ENCODE data around the gene BACH2. TPM values are rescaled to one million over a fixed set of nuclear protein-coding genes. Genes with fewer than 3 reads are reported as not detected.

Gene BACH2
- total and polyA plus RNA-seq, 2 of the 8 experiments (the other 6 are each of a cell fraction or from before 2014, with no cell fraction given): 1.9 to 5.9 TPM

DNA sequence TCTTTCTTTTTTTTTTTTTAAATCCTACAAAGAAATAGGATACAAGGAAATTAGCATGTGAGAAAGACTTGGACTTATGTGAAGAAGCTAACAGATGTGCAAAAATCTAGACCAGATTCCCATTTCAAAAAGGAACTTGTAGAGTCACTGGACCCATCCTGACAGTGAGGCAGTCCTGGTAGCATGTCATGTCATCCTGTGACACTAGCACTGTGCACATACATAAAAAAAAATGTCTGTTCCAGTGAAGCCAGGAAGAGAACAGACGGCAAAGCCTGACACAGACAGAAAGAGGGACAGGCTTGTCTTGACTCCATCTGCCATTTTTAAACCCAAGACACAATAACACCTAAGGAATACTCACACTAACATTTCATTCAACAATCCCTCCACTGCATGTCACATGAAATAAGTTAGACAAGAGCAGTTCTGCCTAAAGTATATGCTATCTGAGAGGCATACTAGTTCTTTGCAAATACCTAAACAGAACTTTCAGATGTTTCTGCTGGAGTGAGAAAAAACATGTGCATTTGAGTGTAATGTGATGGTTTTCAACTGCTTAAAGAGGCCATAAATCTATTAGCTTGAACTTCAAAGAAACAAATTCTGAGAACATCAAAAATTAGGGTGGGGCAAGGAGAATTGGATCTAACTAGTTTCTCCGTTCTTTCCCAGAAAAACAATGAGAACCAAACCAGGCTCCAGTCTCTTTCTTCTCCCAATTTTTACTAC lies 159.6 kb downstream of the BACH2 start (continued):
- TF ChIP-seq, protein P1, sequence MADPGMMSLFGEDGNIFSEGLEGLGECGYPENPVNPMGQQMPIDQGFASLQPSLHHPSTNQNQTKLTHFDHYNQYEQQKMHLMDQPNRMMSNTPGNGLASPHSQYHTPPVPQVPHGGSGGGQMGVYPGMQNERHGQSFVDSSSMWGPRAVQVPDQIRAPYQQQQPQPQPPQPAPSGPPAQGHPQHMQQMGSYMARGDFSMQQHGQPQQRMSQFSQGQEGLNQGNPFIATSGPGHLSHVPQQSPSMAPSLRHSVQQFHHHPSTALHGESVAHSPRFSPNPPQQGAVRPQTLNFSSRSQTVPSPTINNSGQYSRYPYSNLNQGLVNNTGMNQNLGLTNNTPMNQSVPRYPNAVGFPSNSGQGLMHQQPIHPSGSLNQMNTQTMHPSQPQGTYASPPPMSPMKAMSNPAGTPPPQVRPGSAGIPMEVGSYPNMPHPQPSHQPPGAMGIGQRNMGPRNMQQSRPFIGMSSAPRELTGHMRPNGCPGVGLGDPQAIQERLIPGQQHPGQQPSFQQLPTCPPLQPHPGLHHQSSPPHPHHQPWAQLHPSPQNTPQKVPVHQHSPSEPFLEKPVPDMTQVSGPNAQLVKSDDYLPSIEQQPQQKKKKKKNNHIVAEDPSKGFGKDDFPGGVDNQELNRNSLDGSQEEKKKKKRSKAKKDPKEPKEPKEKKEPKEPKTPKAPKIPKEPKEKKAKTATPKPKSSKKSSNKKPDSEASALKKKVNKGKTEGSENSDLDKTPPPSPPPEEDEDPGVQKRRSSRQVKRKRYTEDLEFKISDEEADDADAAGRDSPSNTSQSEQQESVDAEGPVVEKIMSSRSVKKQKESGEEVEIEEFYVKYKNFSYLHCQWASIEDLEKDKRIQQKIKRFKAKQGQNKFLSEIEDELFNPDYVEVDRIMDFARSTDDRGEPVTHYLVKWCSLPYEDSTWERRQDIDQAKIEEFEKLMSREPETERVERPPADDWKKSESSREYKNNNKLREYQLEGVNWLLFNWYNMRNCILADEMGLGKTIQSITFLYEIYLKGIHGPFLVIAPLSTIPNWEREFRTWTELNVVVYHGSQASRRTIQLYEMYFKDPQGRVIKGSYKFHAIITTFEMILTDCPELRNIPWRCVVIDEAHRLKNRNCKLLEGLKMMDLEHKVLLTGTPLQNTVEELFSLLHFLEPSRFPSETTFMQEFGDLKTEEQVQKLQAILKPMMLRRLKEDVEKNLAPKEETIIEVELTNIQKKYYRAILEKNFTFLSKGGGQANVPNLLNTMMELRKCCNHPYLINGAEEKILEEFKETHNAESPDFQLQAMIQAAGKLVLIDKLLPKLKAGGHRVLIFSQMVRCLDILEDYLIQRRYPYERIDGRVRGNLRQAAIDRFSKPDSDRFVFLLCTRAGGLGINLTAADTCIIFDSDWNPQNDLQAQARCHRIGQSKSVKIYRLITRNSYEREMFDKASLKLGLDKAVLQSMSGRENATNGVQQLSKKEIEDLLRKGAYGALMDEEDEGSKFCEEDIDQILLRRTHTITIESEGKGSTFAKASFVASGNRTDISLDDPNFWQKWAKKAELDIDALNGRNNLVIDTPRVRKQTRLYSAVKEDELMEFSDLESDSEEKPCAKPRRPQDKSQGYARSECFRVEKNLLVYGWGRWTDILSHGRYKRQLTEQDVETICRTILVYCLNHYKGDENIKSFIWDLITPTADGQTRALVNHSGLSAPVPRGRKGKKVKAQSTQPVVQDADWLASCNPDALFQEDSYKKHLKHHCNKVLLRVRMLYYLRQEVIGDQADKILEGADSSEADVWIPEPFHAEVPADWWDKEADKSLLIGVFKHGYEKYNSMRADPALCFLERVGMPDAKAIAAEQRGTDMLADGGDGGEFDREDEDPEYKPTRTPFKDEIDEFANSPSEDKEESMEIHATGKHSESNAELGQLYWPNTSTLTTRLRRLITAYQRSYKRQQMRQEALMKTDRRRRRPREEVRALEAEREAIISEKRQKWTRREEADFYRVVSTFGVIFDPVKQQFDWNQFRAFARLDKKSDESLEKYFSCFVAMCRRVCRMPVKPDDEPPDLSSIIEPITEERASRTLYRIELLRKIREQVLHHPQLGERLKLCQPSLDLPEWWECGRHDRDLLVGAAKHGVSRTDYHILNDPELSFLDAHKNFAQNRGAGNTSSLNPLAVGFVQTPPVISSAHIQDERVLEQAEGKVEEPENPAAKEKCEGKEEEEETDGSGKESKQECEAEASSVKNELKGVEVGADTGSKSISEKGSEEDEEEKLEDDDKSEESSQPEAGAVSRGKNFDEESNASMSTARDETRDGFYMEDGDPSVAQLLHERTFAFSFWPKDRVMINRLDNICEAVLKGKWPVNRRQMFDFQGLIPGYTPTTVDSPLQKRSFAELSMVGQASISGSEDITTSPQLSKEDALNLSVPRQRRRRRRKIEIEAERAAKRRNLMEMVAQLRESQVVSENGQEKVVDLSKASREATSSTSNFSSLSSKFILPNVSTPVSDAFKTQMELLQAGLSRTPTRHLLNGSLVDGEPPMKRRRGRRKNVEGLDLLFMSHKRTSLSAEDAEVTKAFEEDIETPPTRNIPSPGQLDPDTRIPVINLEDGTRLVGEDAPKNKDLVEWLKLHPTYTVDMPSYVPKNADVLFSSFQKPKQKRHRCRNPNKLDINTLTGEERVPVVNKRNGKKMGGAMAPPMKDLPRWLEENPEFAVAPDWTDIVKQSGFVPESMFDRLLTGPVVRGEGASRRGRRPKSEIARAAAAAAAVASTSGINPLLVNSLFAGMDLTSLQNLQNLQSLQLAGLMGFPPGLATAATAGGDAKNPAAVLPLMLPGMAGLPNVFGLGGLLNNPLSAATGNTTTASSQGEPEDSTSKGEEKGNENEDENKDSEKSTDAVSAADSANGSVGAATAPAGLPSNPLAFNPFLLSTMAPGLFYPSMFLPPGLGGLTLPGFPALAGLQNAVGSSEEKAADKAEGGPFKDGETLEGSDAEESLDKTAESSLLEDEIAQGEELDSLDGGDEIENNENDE (IDR thresholded peaks at IDR 0.05; ENCODE audit: insufficient replicate concordance, low read length): no peak
- TF ChIP-seq CEBPB (IDR thresholded peaks at IDR 0.05; ENCODE audit: low read depth, low read length) (no peak), FOSL1 (IDR thresholded peaks at IDR 0.05; ENCODE audit: insufficient read depth, low read depth, low read length) (no peak), CHD2 (IDR thresholded peaks at IDR 0.05; ENCODE audit: low read length) (no peak), ZNF274 (IDR thresholded peaks at IDR 0.05; ENCODE audit: borderline replicate concordance, extremely low read depth, low read length) (no peak), SIN3A (conservative IDR thresholded peaks at IDR 0.05 in 1 of 2, IDR thresholded peaks at IDR 0.05 in 1 of 2; ENCODE audit: low read depth in 1 of 2, low read length in 2 of 2) (no peak), JUND (IDR thresholded peaks at IDR 0.05; ENCODE audit: low read length) (no peak)
- TF ChIP-seq, protein P2, sequence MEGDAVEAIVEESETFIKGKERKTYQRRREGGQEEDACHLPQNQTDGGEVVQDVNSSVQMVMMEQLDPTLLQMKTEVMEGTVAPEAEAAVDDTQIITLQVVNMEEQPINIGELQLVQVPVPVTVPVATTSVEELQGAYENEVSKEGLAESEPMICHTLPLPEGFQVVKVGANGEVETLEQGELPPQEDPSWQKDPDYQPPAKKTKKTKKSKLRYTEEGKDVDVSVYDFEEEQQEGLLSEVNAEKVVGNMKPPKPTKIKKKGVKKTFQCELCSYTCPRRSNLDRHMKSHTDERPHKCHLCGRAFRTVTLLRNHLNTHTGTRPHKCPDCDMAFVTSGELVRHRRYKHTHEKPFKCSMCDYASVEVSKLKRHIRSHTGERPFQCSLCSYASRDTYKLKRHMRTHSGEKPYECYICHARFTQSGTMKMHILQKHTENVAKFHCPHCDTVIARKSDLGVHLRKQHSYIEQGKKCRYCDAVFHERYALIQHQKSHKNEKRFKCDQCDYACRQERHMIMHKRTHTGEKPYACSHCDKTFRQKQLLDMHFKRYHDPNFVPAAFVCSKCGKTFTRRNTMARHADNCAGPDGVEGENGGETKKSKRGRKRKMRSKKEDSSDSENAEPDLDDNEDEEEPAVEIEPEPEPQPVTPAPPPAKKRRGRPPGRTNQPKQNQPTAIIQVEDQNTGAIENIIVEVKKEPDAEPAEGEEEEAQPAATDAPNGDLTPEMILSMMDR (IDR thresholded peaks at IDR 0.05; ENCODE audit: control extremely low read depth in 1 of 3, insufficient read depth in 1 of 3, low read depth in 1 of 3, low read length in 3 of 3): no peak
